Forelimb muscle (tissue), 1 donor: ENCODE data around the gene OGFOD3. TPM values are rescaled to one million over a fixed set of nuclear protein-coding genes. Genes with fewer than 3 reads are reported as not detected.
"Not testable (repeated sequence)": the region's sequence is repeated elsewhere in the genome, so short reads cannot be mapped to it uniquely, and the experiment has no call there.

Experiments used
- DNase-seq: peaks from one replicate; pipeline ENCODE4 v3.0.0-alpha.2; 2013; ENCODE audit warnings: low read depth
- polyA plus RNA-seq: library from polyadenylated mRNA; unstranded; fragments of 120-200 nt; gene quantifications from one replicate; pipeline ENCODE4 v1.2.1, GENCODE V29; 2013; ENCODE audit not compliant: insufficient read length

The OGFOD3 gene
- polyA plus RNA-seq, 1 donor, result 17.9 TPM

- DNase-seq, result no peak
Measured at GRCh38 chr17:82434216-82434565, 15.8 kb upstream of the OGFOD3 start.

- DNase-seq, result no peak
Measured at GRCh38 chr17:82433560-82434215, 15.3 kb upstream of the OGFOD3 start.

- DNase-seq, result no peak
Measured at GRCh38 chr17:82432017-82432416, 13.6 kb upstream of the OGFOD3 start.

GRCh38 chr17:82429824-82430223 is 11.4 kb upstream of the OGFOD3 start:
- DNase-seq, result no peak

- DNase-seq, result no peak
Measured at GRCh38 chr17:82428546-82428945, 10.2 kb upstream of the OGFOD3 start.

- no peak for DNase-seq
Measured at GRCh38 chr17:82424863-82425159, 6.4 kb upstream of the OGFOD3 start.

GRCh38 chr17:82424001-82424862 is 5.8 kb upstream of the OGFOD3 start:
- DNase-seq, result no peak

- no peak for DNase-seq
Measured at GRCh38 chr17:82419540-82419939, 1.2 kb upstream of the OGFOD3 start.

GRCh38 chr17:82416771-82417170 is 1.6 kb downstream of the OGFOD3 start:
- no peak for DNase-seq

GRCh38 chr17:82416264-82416663 is 2.1 kb downstream of the OGFOD3 start:
- no peak for DNase-seq

- DNase-seq, result no peak
Measured at GRCh38 chr17:82415786-82416185, 2.6 kb downstream of the OGFOD3 start.

- no peak for DNase-seq
Measured at GRCh38 chr17:82415336-82415735, 3.0 kb downstream of the OGFOD3 start.

GRCh38 chr17:82414548-82415281 is 3.7 kb downstream of the OGFOD3 start:
- no peak for DNase-seq

- no peak for DNase-seq
Measured at GRCh38 chr17:82412535-82413520, 5.6 kb downstream of the OGFOD3 start.

- not testable (repeated sequence) for DNase-seq
Measured at GRCh38 chr17:82412081-82412480, 6.3 kb downstream of the OGFOD3 start.

GRCh38 chr17:82411396-82412053 is 6.9 kb downstream of the OGFOD3 start:
- no peak for DNase-seq

- no peak for DNase-seq
Measured at GRCh38 chr17:82410014-82410716, 8.2 kb downstream of the OGFOD3 start.

GRCh38 chr17:82408938-82409318 is 9.5 kb downstream of the OGFOD3 start:
- DNase-seq, result no peak

GRCh38 chr17:82408288-82408937 is 10.0 kb downstream of the OGFOD3 start:
- DNase-seq, result no peak

- no peak for DNase-seq
Measured at GRCh38 chr17:82407255-82407654, 11.1 kb downstream of the OGFOD3 start.
